ENCODE data around the gene HSP90B1.

Gene HSP90B1

DNA sequence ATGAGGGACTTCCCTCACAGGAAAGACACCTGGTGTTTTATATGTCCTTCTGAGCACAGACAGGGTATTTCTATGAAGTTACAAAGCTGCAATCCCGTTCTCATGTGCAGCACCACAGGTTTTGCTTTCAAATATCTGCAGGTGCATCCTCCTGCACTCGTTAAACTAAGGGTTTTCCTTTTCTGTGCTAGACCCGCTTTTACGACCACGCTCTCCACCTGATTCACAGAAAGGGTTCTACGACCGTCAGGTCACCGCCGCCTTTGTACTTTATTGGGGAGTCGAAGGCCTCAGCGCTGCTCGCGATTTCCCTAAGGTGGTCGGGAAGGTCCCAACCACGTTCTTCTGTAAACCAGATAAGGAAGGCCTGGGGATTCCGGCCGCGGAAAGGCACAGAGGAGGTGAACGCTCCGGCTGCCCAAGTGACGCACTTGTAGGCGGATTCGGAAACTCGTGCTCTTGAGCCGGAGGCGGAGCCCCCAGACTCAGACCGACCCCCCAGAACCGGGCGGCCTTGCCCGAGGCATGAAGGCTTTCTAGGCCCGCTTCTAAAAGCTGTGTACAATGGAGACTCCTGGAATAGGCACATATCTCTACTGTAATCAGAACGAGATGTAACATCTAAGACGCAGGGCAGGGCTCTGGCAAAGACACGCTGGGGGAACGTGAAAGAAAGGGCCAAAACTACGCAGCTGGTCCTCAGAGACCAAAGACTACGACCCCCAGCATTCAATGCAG lies 995 bp upstream of the HSP90B1 start:
- DNase-seq (ENCODE audit: low read depth, low spot score), result peak; percentile 74

DNA sequence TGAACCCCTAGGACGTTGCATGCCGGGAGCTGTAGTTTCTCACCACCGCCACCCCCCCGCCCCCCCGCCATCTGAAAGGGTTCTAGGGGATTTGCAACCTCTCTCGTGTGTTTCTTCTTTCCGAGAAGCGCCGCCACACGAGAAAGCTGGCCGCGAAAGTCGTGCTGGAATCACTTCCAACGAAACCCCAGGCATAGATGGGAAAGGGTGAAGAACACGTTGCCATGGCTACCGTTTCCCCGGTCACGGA lies 501 bp upstream of the HSP90B1 start:
- no peak for DNase-seq (ENCODE audit: low read depth, low spot score)

DNA sequence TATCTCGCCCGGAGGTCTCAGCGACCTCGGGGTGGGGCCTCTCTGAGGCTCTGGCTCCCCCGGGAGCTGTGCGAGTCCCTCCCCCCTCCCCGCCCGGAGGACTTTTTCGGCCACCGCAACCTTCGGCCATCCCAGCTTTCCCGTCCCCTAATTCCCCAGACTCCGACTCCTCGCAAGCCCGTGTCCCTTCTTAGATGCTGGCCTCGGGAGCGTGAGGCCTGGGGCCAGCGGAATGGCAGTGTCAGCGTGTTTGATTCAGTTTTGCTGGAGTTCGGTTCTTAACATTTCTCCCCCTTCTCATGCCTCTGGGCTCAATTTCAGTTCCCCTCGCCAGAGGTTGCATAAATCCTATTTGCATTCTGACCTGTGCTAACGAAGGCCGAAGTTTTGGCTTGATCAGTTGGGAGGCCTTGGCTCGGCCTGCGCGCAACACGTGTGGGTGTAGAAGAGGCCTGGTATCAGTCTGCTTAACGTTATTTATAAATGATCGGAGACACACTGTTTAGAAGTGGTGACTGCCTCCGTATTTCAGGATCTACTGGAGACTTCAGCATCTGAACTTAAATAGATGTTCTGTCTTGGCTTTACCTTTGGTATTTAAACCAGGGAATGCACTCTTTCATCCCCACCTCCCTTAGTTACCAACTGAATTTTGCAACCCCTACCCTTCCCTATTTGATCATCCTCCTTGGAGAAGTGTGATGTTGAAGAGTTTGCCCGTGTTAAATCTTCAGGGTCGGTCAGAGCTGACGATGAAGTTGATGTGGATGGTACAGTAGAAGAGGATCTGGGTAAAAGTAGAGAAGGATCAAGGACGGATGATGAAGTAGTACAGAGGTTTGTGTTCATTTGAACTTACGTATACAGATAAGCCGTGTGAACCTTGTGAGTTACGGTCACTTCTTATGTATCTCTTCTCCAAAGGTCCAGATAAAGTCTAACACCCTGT lies 851 bp downstream of the HSP90B1 start:
- no peak for DNase-seq (ENCODE audit: low read depth, low spot score)

DNA sequence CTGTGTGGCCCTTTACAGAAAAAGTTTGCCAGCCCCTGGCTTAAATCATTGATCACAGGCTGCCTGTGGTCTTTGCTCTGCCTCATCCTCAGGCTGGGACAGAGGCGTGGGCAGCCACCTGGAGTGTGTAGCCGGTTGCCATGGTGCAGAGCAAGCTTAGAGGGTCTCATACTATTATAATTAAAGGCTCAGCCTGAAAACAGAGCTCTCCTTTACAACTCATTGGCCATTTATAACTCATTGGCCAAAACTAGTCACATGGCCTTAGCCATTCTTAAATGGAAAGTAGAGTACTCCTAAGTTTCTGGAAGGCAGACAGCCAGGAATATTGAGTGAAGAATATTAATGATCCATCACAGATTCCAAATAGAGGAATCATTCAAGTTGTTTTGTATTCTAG lies 3.0 kb downstream of the HSP90B1 start:
- no peak for DNase-seq (ENCODE audit: low read depth, low spot score)

DNA sequence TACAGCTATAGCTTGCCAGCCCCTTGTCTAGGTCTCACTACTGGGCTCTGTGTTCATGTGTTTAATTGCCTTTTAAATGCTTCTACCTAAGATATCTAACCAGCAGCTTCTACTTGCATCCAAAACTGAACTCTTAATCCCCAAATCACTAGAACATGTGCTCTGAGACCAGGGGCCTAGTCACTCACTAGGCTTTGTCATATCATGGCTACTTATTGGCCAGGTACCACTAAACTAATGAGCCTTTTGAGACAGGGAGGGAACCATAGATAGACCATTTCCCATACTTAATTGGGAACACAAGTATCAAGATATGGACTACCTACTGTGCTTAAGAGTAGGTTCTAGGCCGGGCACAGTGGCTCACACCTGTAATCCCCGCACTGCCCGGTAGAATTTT lies 6.5 kb downstream of the HSP90B1 start:
- no peak for DNase-seq (ENCODE audit: low read depth, low spot score)

DNA sequence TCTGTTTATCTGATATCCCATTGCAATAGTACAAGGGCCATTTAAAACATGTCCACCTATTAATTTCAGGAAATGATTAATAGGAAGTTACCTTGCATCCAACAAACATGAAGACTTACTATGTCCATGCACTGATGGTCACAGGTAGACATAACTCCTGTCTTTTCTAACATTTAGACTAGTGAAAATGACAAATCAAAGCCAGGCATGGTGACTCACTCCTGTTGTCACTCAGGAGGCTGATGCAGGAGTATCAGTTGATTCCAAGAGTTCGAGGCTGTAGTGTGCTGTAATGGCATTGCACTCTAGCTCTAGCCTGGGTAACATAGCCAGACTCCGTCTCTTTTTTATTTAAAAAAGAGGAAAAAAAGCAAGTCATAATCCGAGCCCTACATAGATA lies 14.8 kb downstream of the HSP90B1 start:
- no peak for DNase-seq (ENCODE audit: low read depth, low spot score)

DNA sequence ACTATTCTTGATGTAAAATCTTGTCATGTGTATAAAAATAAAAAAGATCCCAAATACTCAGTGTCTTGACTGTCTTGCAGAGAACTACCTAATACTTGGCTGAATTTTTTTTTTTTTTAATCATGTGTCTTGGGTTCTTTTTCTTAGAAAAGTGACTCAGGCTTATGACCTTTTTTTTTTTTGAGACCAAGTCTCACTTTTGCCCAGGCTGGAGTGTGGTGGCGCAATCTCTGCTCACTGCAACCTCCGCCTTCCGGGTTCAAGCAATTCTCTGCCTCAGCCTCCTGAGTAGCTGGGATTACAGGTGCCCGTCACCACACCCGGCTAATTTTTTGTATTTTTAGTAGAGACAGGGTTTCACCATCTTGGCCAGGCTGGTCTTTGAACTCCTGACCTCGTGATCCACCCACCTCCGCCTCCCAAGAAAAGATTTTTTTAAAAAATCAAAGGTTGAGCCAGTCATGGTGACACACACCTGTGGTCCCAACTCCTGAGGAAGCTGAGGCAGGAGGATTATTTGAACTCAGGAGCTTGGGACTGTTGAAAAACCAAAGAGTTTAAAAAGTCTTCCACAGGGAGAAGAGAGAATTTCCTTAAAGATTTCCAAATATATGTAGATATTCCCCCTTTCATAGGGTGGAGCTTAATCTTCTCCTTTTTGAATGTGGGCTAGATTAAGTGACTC lies 17.8 kb downstream of the HSP90B1 start:
- DNase-seq (ENCODE audit: low read depth, low spot score), result no peak

DNA sequence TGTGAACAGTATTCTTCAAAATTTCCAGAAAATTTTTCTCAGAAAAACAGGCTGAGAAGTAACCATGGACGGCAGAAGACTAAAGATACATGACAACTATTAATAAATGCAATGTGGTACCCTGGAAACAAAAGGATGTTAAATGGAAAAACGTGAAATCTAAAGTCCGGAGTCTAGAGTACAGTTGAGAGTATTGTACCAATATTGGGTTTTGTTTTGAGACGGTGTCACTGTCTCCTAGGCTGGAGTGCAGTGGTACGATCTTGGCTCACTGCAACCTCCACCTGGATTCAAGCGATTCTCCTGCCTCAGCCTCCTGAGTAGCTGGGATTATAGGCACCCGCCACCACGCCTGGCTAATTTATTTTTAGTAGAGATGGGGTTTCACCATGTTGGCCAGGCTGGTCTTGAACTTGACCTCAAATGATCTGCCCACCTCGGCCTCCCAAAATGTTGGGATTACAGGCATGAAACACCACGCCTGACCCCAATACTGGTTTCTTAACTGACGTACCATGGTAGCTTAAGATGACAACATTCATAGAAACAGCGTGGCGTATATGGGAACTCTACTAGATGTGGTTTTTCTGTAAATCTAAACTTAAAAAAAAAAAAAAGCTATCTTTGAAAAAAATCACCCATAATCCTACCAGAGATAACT lies 18.7 kb downstream of the HSP90B1 start:
- DNase-seq (ENCODE audit: low read depth, low spot score), result no peak

DNA sequence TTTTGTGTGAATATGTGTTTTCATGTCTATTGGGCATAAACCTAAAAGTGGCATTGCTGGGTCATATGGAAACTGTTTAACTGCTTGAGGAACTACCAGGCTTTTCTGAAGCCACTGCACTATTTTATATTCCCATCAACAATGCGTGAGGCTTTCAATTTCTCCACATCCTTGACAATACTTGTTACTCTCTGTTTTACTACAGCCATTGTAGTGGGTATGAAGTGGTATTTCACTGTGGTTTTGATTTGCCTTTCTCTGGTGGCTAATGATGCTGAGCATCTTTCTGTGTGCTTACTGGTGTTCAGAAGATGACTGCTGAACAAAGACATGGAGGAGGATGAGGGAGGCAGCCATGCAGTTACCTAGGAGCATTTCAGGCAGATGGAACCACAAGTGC lies 22.3 kb downstream of the HSP90B1 start:
- DNase-seq (ENCODE audit: low read depth, low spot score), result no peak

DNA sequence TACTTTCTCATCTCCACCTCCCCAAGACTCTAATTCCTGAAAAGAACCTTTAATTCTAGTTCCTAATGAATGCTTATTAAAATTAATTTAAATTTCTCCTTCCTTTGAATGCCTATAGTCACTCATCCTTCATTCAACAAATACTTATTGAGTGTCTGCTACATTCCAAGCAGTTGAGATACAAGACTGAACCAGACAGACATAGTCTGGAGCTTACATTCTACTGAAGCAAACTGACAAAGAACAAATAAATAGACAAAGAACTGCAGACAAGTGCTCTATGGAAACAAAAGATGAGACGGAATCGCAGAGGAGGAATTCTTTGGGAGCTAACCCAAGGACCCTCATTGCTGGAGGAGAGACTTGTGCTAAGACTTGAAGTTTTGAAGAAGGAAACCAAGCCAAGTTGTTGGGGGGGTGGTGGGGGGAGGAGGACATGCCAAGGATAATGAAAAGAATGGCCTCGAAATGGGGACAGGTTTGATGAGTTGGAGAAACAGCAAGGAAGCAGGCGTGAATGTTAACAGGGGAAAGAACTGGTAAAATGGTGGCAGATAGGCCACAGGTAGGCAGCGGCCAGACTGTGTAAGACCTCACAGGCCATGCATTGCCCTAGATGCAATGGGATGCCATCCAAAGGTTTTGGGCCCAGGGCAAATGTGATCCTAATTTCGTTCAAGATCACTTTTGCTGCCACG lies 25.8 kb downstream of the HSP90B1 start:
- DNase-seq (ENCODE audit: low read depth, low spot score), result no peak

DNA sequence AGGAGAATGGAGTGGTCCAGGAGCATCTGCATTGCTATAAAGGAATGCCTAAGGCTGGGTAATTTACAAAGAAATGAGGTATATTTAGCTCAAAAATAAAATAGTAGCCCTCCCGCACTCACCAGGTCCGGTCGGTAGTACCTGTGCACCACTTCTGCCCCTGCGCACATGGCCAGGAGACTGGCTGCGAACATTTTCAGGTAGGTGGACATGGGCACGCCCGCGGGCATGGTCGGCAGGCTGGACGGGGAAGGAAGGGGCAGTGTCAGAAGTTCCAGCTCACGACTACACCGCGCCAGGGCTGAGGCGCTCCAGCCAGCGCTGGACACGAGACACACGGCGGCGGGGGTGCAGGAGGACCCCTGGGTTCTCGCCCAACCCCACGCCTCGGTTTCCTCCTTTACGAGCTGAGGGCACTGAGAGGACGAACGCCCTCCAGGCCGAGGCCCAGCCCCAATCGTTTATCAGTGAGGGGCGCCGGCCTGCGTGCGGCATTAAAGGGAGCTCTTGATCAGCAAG lies 26.4 kb downstream of the HSP90B1 start:
- no peak for DNase-seq (ENCODE audit: low read depth, low spot score)

DNA sequence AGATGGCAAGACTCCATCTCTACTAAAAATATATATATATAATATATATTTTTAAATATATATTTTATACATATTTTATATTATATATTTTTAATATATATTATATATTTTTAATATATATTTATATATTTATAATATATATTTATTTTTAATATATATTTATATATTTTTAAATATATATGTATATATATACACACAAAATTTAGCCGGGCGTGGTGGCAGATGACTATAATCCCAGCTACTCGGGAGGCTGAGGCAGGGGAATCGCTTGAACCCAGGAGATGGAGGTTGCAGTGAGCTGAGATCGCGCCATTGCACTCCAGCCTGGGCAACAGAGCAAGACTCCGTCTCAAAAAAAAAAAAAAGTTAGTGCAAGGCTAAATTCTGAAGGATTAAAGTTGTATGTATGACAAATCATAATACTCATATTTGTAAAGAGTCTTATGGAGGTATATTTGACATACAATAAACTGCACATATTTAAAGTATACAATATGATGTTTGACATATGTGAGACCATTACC lies 27.7 kb downstream of the HSP90B1 start:
- no peak for DNase-seq (ENCODE audit: low read depth, low spot score)

DNA sequence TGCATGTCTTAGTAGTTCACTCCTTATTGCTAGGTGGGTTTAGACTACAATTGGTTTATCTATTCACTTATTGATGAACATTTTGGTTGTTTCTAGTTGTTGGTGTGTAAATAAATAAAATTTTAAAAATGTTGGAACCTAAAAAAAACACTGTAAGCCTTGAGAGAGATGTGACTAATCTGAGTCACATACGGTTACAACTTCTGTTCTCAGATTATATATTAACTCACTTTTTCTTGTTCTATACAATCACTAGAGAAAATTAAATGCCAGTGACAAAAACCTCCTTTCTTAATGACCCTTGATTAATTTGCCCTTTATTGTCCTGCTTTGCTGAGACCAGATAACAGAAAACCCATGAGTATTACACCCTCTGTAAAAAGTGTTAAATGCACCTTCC lies 28.4 kb downstream of the HSP90B1 start:
- DNase-seq (ENCODE audit: low read depth, low spot score), result no peak

DNA sequence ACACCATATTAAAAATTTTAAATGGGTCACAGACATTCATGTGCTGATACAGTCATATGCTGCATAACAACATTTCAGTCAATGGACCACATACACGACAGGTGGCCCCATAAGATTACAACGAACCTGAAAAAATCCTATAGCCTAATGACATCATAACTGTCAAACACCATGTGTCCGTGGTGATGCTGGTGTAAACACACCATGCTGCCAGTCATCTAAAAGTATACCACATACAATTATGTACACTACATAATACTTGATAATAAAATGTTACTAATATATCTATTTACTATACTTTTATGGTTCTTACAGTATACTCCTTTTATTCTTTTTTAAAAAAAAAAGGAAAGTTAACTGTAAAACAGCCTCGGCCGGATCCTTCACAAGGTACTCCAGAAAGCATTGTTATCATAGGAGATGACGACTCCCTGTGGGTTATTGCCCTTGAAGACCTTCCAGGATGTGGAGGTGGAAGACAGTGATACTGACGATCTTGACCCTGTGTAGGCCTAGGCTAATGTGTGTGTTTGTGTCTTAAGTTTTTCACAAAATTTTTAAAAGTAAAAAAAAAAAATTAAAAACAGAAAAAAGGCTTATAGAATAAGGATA lies 30.5 kb downstream of the HSP90B1 start:
- no peak for DNase-seq (ENCODE audit: low read depth, low spot score)

DNA sequence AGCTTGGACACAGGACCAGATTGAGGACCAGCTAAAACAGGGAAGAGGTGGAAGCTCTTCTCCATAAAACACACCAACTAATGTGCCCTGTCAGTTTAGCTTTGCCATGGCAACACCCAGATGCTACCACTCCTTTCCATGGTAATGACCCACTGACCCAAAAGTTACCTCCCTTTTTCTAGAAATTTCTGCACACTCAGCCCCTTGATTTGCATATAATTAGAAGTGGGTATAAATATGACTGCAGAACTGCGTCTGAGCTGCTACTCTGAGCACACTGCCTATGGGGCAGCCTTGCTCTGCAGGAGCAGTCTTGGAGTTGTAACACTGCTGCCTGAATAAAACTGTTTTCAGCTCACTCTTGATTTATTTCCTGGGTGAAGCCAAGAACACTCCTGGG lies 32.3 kb downstream of the HSP90B1 start:
- no peak for DNase-seq (ENCODE audit: low read depth, low spot score)

DNA sequence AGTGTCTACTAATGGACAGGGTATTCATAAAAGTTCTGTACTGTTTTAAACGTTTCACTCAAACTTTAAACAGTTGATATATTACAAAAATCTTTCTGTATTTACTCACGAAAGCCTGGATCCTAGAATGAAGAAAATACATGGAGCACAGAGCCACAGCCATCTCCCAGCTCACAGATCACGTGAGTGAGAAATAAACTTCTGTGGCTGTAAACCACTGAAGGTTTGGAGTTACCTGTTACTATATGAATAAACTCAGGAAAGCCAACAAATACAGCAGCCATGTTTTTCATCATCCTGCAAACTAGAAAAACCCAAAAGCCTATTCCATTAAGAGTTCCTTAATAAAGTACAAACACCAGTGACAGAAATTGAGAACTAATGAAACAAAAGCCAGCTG lies 34.6 kb downstream of the HSP90B1 start:
- no peak for DNase-seq (ENCODE audit: low read depth, low spot score)

DNA sequence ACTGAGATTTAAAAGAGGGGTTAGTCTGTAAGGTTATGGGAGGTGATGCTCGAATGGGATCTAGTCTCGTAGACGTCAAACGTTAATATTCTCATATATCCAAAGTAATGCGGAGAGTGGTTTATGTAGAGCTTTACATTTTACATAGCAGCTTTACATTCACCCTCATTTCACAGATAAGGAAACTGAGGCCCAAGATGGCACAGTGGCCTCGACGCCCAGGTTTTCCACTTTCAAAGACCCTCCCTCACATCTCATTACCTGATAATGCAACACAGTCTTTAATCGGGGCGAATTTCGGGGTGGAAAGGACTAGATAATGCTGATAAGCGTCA lies 35.0 kb downstream of the HSP90B1 start:
- DNase-seq (ENCODE audit: low read depth, low spot score), result no peak

DNA sequence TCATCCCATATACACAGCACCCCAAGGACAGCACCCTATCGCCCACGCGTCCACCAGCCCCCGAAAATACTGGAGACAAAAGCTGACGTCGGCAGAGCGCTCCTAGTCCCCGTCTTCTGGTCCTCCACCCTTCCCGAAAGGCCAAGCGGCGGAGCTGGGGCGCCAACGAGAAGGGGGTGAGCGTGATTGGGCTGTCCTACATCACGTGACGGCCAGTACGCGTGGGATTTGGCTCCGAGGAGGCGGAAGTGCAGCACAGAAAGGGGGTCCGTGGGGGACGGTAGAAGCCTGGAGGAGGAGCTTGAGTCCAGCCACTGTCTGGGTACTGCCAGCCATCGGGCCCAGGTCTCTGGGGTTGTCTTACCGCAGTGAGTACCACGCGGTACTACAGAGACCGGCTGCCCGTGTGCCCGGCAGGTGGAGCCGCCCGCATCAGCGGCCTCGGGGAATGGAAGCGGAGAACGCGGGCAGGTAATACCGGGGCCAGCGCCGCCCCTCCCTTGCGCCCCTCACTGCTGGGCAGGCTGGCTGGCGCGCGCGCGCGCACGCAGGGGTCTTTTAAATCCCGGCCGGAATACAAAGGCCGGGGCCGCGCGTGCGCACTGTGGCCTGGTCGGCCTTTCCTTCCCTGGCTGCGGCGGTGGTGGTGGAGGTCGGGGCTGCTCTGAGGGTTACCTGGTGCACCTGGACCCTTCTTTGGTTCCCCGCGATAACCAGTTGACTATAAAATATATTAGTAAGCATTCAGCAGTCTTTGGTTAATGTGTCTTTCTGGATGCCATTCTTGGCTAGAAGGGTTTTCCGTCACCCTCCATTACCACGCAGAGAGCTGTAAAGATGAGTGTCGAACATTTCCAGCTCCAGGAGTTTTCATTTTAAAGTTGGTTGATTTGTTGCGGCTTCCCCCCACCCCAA lies 35.6 kb downstream of the HSP90B1 start, which contains the start of gene TDG:
TSS of gene TDG (plus strand) at position 283 of the 915 bp plus-strand sequence. CDS start at position 449, 166 bp downstream.
- peak; percentile 97 for DNase-seq (ENCODE audit: low read depth, low spot score)

DNA sequence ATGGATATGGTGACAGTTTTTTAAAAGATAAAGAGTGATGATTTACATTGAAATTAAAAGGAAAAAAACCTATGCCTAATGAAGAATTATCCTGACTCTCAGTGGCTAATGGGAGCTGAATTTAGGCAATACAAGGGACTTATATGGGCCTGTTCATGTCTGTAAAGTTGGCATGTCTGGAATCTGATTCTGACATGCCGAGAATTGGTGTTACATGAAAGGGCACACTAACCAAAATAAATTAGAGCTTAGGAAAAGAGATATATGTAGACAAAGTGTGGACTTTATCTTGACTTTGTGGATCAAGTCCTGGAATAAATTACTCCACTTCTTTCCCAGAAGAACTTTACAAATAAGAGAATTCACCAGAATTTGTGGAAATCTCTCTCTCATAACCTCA lies 36.5 kb downstream of the HSP90B1 start:
- DNase-seq (ENCODE audit: low read depth, low spot score), result no peak

DNA sequence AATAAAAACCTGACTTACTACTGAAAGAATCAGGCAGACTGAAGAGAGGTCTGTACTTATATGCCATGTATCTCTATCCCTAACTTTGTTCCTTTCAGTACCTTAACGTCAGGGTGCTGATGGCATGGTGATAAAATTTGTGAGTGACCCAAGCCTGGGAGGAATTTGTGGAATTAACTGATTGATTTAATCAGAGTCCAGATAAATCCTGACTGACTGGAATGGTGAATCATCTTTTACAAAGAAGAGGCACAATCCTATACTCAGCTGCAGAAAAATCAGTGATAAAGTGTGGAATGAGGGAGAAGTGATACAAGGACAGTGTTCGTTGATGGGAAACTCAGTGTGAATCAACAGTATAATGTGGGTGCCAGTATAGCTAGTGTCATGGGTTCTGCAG lies 39.2 kb downstream of the HSP90B1 start:
- DNase-seq (ENCODE audit: low read depth, low spot score), result no peak

Data from brain pericyte (primary cell).